HG02885 (cell line): ENCODE measurements around the gene KLRD1.
"Not testable (repeated sequence)": the region's sequence is repeated elsewhere in the genome, so short reads cannot be mapped to it uniquely, and the experiment has no call there.

Experiments
- ATAC-seq: cut with Tn5 transposase; IDR thresholded peaks from one replicate; pipeline ENCODE4 v1.9.1; 2021; ENCODE audit warnings: mild to moderate bottlenecking; ENCODE audit not compliant: unreplicated experiment, poor library complexity

Gene KLRD1

DNA sequence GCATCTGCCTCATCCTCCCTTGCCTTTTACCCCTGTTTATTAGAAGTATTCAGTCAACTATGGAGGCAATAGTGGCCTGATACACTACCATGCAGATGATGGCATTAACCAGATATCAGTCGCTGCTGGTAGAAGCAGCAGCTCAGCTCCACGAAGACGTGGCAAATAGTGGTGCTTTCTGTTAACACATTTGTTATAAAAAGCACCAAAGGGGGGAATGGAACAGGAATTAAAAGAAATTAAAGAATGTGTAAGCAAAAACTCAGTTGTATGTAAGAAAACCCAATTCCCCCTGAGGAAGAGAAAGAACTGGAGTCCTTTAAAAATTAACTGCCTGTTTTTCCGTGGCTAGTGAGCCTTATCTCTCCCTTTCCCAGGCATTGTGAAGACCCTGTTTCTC lies 60.0 kb downstream of the KLRD1 start:
- not testable (repeated sequence) for ATAC-seq

DNA sequence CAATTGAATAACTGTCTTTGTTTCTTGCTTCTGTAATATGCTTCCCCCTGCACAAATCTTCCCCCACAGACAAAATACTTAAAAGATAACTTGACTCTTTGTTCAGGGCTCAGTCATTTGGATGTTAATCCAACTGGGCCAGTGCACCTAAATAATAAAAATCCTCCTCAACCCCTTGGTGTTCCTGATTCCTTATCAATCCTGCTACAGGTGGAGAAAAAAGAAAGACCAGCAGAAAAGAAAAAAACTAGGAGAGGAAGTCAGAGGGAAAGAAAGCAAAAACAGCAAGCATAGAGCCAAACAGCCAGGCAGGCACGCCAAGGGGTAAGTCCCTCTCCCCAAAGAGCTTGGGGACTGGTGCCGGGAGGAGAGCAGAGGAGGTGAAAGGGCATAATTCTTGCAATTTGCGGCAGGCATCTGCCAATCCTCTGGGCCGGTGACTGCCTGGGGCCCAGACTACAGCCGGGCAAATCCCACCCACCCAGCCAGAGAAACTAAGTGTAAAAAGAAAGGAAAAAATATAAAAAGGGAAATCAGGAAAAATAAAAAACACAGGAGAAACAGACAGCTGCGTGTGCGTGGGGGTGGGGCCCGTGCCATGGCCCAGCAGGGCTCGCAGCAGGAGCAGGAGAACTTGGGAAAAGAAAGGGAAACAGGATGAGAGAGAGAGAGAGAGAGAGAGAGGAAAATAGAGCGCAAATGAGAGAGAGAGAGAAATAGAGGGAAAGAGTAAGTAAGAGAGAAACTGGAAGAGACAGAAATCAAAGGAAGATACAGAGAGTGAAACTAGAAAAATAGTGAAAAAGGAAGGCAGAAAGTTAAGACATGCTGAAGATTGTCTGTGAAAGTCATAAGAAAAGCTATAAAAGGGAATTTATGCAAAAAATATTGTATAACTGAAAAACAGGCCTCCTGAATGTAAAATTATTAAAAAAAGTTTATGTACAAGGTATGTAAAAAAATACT lies 60.8 kb downstream of the KLRD1 start:
- ATAC-seq = no peak

- no peak for ATAC-seq
Observed at GRCh38 chr12:10369557-10370415, 62.1 kb downstream of the KLRD1 start.

DNA sequence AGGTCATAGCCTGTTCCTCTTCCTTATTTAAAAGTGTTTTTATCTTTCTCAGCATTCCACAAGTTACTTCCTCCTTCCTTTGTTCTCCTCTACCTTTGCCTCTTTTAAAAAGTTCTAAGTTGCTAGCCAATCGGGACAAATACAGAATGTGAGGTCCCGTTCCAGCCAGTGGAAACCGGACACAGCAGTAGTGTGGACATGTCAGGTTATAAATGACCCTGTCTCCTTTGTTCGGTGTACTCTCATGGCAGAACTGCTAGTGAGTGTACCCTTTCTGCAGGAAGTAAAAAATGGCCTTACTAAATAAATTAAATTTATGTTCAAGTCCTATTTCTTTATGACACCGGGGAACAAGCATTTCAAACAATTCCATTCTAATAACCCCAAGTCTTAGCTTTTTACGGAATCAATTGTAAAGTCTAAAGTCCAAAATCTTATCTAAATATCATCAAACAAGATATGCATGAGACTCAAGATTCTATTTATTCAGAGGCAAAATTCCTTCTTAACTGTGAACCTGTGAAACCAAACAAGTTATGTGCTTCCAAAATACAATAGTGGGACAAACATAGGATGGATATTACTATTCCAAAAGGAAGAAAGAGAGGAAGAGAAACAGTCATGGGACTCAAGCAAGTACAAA lies 64.3 kb downstream of the KLRD1 start:
- ATAC-seq = not testable (repeated sequence)

DNA sequence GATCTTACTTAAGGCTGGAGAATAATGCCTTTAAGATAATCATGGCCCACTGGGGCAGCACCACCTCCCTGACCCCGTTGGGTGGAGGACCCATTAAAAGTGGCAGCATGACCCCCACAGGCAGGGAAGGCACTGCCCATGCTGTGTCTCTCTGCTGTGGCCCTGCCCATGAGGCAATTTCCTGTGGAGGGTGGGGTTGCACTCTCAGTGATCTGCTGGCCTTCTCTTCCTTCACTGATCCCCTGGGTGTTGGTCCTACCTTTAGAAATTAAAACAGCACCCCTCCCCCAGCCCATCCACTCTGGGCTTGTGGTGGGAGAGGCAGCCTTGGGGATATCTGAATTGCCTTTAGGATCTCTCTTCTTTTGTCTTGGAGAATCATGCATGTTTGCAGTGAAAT lies 64.9 kb downstream of the KLRD1 start:
- ATAC-seq = no peak

GRCh38 chr12:10374624-10375018 lies 67.0 kb downstream of the KLRD1 start:
- ATAC-seq = no peak

DNA sequence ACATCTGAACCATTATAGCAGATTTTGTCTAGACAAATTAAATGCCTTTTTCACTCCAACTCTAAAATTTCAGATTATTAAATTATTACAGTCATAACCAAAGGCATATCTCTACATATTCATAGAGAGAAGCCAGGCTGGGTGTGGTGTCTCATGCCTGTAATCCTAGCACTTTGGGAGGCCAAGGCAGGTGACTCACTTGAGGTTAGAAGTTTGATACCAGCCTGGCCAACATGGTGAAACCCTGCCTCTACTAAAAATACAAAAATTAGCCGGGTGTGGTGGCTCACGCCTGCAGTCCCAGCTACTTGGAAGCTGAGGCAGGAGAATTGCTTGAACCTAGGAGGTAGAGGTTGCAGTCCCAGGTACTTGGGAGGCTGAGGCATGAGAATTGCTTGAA lies 71.1 kb downstream of the KLRD1 start:
- not testable (repeated sequence) for ATAC-seq
